ENCODE data around the gene GOLM1. TPM values are rescaled to one million over a fixed set of nuclear protein-coding genes. Genes with fewer than 3 reads are reported as not detected.

The GOLM1 gene
- total RNA-seq, 1 experiment from 2014 or later, result 33.9 TPM

- Mint-ChIP-seq H3K27me3 (ENCODE audit: insufficient read depth, unreplicated experiment) (no peaks in the 10 kb centered on the region), H3K27ac (ENCODE audit: low read depth, unreplicated experiment) (no peak overlapping the region), H3K36me3 (ENCODE audit: insufficient read depth, unreplicated experiment) (no peaks in the 10 kb centered on the region), H3K4me3 (ENCODE audit: unreplicated experiment) (no peak overlapping the region), H3K4me1 (ENCODE audit: insufficient read depth, unreplicated experiment) (no peaks in the 10 kb centered on the region), H3K9me3 (ENCODE audit: unreplicated experiment) (no peaks in the 10 kb centered on the region)
- BruUV-seq (replicated peaks), result no TSS peak
- no peak for TF ChIP-seq CTCF (IDR thresholded peaks at IDR 0.05; ENCODE audit: unreplicated experiment)
- ChIA-PET POLR2A (no interaction called here), CTCF (no interaction called here)
- DNase-seq (ENCODE audit: unreplicated experiment), result no peak
- intact Hi-C loops (cut with micrococcal nuclease), result no loop called here
Observed at GRCh38 chr9:86115886-86116285, 16.5 kb upstream of the GOLM1 start.

GRCh38 chr9:86112057-86112456 is 12.7 kb upstream of the GOLM1 start:
- POLR2A ChIA-PET, result interaction anchor here (0.6 to 1.1 kb wide), 2 partner anchors 13 to 61 kb away, joined by 3 read pairs; no protein-coding TSS in a partner anchor
- intact Hi-C loops (cut with micrococcal nuclease), result no loop called here
- H3K4me3 Mint-ChIP-seq (ENCODE audit: unreplicated experiment), result no peak overlapping the region
- no TSS peak for BruUV-seq (replicated peaks)
- peaks cover 3% of the 10 kb centered on the region for H3K4me1 Mint-ChIP-seq (ENCODE audit: insufficient read depth, unreplicated experiment)
- no peak overlapping the region for H3K27ac Mint-ChIP-seq (ENCODE audit: low read depth, unreplicated experiment)
- H3K36me3 Mint-ChIP-seq (ENCODE audit: insufficient read depth, unreplicated experiment), result no peaks in the 10 kb centered on the region
- CTCF ChIA-PET, result interaction anchor here (0.7 kb wide), 1 partner anchor 88 kb away, joined by 3 read pairs; no protein-coding TSS in a partner anchor
- no peaks in the 10 kb centered on the region for H3K27me3 Mint-ChIP-seq (ENCODE audit: insufficient read depth, unreplicated experiment)
- no peaks in the 10 kb centered on the region for H3K9me3 Mint-ChIP-seq (ENCODE audit: unreplicated experiment)
- no peak for DNase-seq (ENCODE audit: unreplicated experiment)
- no peak for TF ChIP-seq CTCF (IDR thresholded peaks at IDR 0.05; ENCODE audit: unreplicated experiment)

- intact Hi-C loops (cut with micrococcal nuclease), result no loop called here
- Mint-ChIP-seq H3K36me3 (ENCODE audit: insufficient read depth, unreplicated experiment) (no peaks in the 10 kb centered on the region), H3K9me3 (ENCODE audit: unreplicated experiment) (no peaks in the 10 kb centered on the region), H3K4me1 (ENCODE audit: insufficient read depth, unreplicated experiment) (peaks cover 19% of the 10 kb centered on the region), H3K27me3 (ENCODE audit: insufficient read depth, unreplicated experiment) (no peaks in the 10 kb centered on the region), H3K4me3 (ENCODE audit: unreplicated experiment) (no peak overlapping the region), H3K27ac (ENCODE audit: low read depth, unreplicated experiment) (no peak overlapping the region)
- BruUV-seq (replicated peaks), result no TSS peak
- POLR2A ChIA-PET, result no interaction called here
- CTCF ChIA-PET, result no interaction called here
- DNase-seq (ENCODE audit: unreplicated experiment), result no peak
- no peak for TF ChIP-seq CTCF (IDR thresholded peaks at IDR 0.05; ENCODE audit: unreplicated experiment)
Observed at GRCh38 chr9:86102626-86103025, 3.3 kb upstream of the GOLM1 start.

GRCh38 chr9:86099701-86100364 is 475 bp upstream of the GOLM1 start:
- Mint-ChIP-seq H3K4me1 (ENCODE audit: insufficient read depth, unreplicated experiment) (peaks cover 14% of the 10 kb centered on the region), H3K27me3 (ENCODE audit: insufficient read depth, unreplicated experiment) (no peaks in the 10 kb centered on the region), H3K9me3 (ENCODE audit: unreplicated experiment) (no peaks in the 10 kb centered on the region), H3K27ac (ENCODE audit: low read depth, unreplicated experiment) (peak overlapping the region; percentile 77), H3K4me3 (ENCODE audit: unreplicated experiment) (peak overlapping the region; percentile 82), H3K36me3 (ENCODE audit: insufficient read depth, unreplicated experiment) (no peaks in the 10 kb centered on the region)
- CTCF ChIA-PET, result interaction anchor here (0.6 to 2.1 kb wide), 7 partner anchors 28 to 149 kb away, joined by 4 to 6 read pairs (median 5); no protein-coding TSS in a partner anchor
- no peak for TF ChIP-seq CTCF (IDR thresholded peaks at IDR 0.05; ENCODE audit: unreplicated experiment)
- DNase-seq (ENCODE audit: unreplicated experiment), result peak; percentile 42
- intact Hi-C loops (cut with micrococcal nuclease), result loop anchor here (5.0 kb wide), 1 partner anchor 77 kb away; no protein-coding TSS in a partner anchor
- BruUV-seq (replicated peaks), result no TSS peak
- POLR2A ChIA-PET, result interaction anchor here (0.7 to 4.6 kb wide), 7 partner anchors 23 to 306 kb away, joined by 3 to 26 read pairs (median 4); no protein-coding TSS in a partner anchor
